Aorta (tissue), 5 donors: ENCODE results near the gene CD300A. TPM values are rescaled to one million over a fixed set of nuclear protein-coding genes. Genes with fewer than 3 reads are reported as not detected.

Experiments used
- ATAC-seq: fragments of 200-7000 bp; cut with Tn5 transposase; one replicate; pipeline ENCODE4 v1.9.1; 2022; ENCODE audit warnings: moderate library complexity; ENCODE audit not compliant: low FRiP score
- DNase-seq, 2 donors: peaks; one replicate each; pipeline ENCODE4 v3.0.0-alpha.2; 2020
- H3K27ac ChIP-seq, 2 donors: one replicate each; pipeline ENCODE4 v1.5.1; 2013; ENCODE audit warnings: low read length in 2 of 2, mild to moderate bottlenecking in 2 of 2, moderate library complexity in 2 of 2, control low read depth in 1 of 2, inconsistent platforms in 1 of 2, low read depth in 1 of 2
- H3K27me3 ChIP-seq, 2 donors: one replicate each; pipeline ENCODE4 v1.6.1; 2013; ENCODE audit warnings: control low read depth in 1 of 2, low read length in 1 of 2, mild to moderate bottlenecking in 1 of 2, moderate library complexity in 1 of 2; ENCODE audit not compliant: insufficient read depth in 2 of 2, control insufficient read depth in 1 of 2
- H3K36me3 ChIP-seq, 2 donors: one replicate each; pipeline ENCODE4 v1.6.1; 2013; ENCODE audit warnings: control low read depth in 1 of 2, low read length in 1 of 2, mild to moderate bottlenecking in 1 of 2; ENCODE audit not compliant: insufficient read depth in 2 of 2, control insufficient read depth in 1 of 2
- H3K4me1 ChIP-seq, 2 donors: one replicate each; pipeline ENCODE4 v1.6.1; 2013; ENCODE audit warnings: low read length in 2 of 2, control low read depth in 1 of 2, mild to moderate bottlenecking in 1 of 2, moderate library complexity in 1 of 2; ENCODE audit not compliant: insufficient read depth in 2 of 2, control insufficient read depth in 1 of 2
- H3K4me3 ChIP-seq, 2 donors: one replicate each; pipeline ENCODE4 v1.5.1; 2013; ENCODE audit warnings: low read length in 2 of 2, control low read depth in 1 of 2, mild to moderate bottlenecking in 1 of 2
- H3K9me3 ChIP-seq: one replicate; pipeline ENCODE4 v1.6.1; 2013; ENCODE audit warnings: mild to moderate bottlenecking, low read length; ENCODE audit not compliant: control insufficient read depth
- WGBS, 2 donors: extraction: QIAGEN DNeasy Blood & Tissue Kit; methylation state at CpG; one replicate each; pipeline ENCODE4 v1.1.7; 2013; 5-methylcytosine and 5-hydroxymethylcytosine counted together
- intact Hi-C, 2 donors: fragments of 100-400 bp; cut with DNase I; formaldehyde crosslinking; loops; one replicate each; pipeline versions ENCODE4 v1.14.2 to v1.15.0; 2022
- polyA plus RNA-seq, 2 donors: library from polyadenylated mRNA; stranded (reverse); fragments of 200-250 nt; gene quantifications; one replicate each; pipeline ENCODE4 v1.2.3, GENCODE V29; 2013
- total RNA-seq, 2 donors: library from RNA; stranded (reverse); fragmentation: NEBNext Ultra II Directional; extraction: Animal tissue kit (Norgen Biotek cat#: 25700); gene quantifications; one replicate each; pipeline ENCODE4 v1.2.1, GENCODE V29; 2021
- donor health status: healthy with polysubstance abuse.
- donor health status: Bipolar disorder and iron deficiency.
- donor health status: DM: no; HTN: no; CAD: no.
- donor health status: DM: no; HTN: no; CAD: no.
- donor health status: DM: yes; HTN: yes; CAD: no.

The CD300A gene
- total and polyA plus RNA-seq, 4 donors, result 2.6 to 10.4 (median 9.7) TPM

DNA sequence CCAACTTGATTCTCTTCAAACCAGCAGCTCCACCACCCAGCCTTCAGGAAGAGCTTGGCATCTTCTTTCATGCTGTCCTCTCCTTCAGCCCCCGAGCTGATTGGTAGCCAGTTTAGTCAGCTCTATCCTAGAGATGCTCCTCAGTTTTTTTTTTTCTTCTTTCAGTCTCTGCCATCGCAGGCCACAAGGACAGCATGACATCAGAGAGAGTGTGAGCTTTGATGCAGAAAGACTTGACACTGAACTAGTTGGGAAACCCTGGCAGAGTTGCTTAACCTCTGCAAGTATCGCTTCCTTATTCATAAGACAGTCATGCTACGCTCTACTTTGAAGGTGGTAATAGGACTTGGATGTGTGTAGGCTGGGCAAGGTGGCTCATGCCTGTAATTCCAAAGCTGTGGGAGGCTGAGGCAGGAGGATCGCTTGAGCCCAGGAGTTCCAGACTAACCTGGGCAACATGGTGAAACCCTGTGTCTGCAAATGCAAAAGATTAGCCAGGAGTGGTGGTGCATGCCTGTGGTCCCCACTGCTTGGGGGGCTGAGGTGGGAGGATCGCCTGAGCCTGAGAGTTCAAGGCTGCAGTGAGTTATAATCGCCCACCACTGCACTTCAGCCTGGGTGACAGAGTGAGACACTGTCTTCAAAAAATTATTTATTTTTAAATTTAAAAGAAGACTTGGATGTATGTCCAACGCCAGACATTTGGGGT, 62.2 kb downstream of the CD300A start:
- Histone ChIP-seq H3K27ac (no peak overlapping the region), H3K4me3 (no peak overlapping the region), H3K4me1 (no peaks in the 10 kb centered on the region), H3K9me3 (no peaks in the 10 kb centered on the region), H3K27me3 (no peaks in the 10 kb centered on the region), H3K36me3 (no peaks in the 10 kb centered on the region)
- 81% methylated on average over 8 of the region's 8 CpGs for WGBS, 2 donors
- ATAC-seq (no peak), DNase-seq (peak in 1 of 2 donors; percentile 51)
- intact Hi-C loops, result no loop called here

DNA sequence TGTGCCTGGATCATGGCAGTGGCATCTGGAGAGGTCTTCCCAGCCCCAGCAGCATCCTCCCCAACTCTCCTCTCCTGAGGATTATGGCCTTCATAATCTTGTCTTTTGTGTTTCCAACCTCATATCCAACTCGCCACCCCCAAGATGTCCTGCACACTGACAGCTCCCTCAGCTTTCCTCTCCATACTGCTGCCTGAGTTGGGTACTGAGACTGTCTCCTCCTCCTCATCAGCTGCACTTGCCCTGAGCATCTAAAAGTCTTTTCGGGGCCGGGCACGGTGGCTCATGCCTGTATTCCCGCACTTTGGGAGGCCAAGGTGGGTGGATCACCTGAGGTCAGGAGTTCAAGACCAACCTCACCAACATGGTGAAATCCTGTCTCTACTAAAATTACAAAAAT, 62.8 kb downstream of the CD300A start:
- 80 to 85% methylated on average over 5 of the region's 5 CpGs for WGBS, 2 donors
- no peaks in the 10 kb centered on the region for H3K36me3 ChIP-seq
- H3K4me3 ChIP-seq, result no peak overlapping the region
- no peaks in the 10 kb centered on the region for H3K27me3 ChIP-seq
- no peak overlapping the region for H3K27ac ChIP-seq
- no peaks in the 10 kb centered on the region for H3K4me1 ChIP-seq
- DNase-seq (peak in 1 of 2 donors; percentile 35), ATAC-seq (no peak)
- intact Hi-C loops, result no loop called here
- no peaks in the 10 kb centered on the region for H3K9me3 ChIP-seq

DNA sequence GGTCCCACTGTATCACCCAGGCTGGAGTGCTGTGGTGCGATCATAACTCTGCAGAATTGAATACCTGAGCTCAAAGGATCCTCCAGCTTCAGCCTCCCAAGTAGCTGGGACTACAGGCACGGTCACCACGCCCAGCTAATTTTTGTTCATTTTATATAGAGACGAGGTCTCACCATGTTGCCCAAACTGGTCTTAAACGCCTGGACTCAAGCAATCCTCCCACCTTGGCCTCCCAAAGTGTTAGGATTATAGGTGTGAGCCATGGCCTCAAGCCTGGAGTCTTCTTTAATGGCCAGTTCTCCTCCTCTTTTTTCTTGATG, 64.4 kb downstream of the CD300A start:
- Histone ChIP-seq H3K4me3 (no peak overlapping the region), H3K27ac (no peak overlapping the region), H3K4me1 (no peaks in the 10 kb centered on the region), H3K27me3 (no peaks in the 10 kb centered on the region), H3K36me3 (no peaks in the 10 kb centered on the region), H3K9me3 (no peaks in the 10 kb centered on the region)
- WGBS, 2 donors, result 60 to 76% methylated on average over 5 of the region's 5 CpGs
- ATAC-seq, result no peak
- intact Hi-C loops, result no loop called here
- DNase-seq, result peak; percentile 2 to 4

DNA sequence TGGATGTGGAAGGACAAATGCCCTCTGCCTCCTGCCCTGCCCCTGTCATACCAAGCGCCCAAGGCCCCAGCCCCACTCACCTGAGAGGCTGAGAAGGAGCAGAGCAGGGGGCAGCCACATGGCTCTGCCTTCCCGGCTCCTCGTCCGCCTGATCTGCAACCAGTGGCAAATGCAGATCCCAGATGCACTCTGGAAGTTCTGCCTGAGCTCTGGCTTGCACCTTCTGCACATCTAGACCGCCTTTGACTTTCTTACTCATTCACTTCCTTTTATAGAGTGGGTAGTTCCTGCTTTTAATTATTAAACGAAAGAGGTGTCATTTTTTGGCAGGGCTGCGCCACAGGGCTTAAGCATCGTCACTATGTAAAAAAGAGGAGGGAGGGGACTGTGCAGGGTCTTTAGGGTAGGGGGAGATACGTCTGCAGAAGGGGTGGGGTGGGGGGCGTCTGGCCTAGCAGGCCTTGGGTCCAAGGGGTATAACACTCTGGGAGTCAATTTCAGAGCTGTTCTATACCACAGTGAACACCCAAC, 64.9 kb downstream of the CD300A start, which contains the start of gene CD300LB:
Gene CD300LB (minus strand): TSS at position 245 of the 531 bp plus-strand sequence. CDS start 125 bp downstream, at position 120.
- Histone ChIP-seq H3K4me3 (no peak within 1 kb of the TSS), H3K4me1 (no peaks in the 10 kb centered on the region), H3K27me3 (no peaks in the 10 kb centered on the region), H3K9me3 (no peaks in the 10 kb centered on the region), H3K27ac (no peak within 1 kb of the TSS), H3K36me3 (no peaks in the 10 kb centered on the region)
- ATAC-seq, result no peak
- DNase-seq, result peak; percentile 45 to 64
- WGBS, 2 donors, result 64 to 65% methylated on average over 10 of the region's 10 CpGs
- intact Hi-C loops, result no loop called here

DNA sequence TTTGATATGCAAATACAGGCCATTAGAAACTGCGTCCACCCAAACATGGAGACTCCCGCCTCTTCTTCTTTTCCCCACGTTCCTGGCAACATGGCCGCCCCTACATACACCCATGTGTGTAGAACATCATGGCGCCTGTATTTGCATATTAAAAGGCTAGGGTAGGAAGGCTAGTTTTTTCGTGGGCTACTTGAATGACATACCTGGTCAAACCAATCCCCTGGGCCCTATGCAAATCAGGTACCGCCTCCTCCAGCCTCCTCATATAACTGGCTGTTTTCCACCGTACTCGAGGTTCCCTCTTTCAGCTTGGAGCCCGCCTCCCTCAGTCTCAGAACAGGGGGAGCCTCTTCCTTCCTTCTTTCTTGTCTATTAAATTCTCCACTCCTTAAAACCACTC, 65.7 kb downstream of the CD300A start:
- H3K27ac ChIP-seq, result no peak overlapping the region
- no peaks in the 10 kb centered on the region for H3K4me1 ChIP-seq
- peak; percentile 57 for ATAC-seq
- DNase-seq, result peak; percentile 66 to 83
- intact Hi-C loops, result no loop called here
- WGBS, 2 donors, result 73 to 77% methylated on average over 10 of the region's 10 CpGs
- no peak overlapping the region for H3K4me3 ChIP-seq
- no peaks in the 10 kb centered on the region for H3K36me3 ChIP-seq
- no peaks in the 10 kb centered on the region for H3K9me3 ChIP-seq
- H3K27me3 ChIP-seq, result no peaks in the 10 kb centered on the region

Other genes with a start within 250 kb of the CD300A start
- not detected for gene DNAI2, start 192.4 kb upstream of the CD300A start, total RNA-seq
- gene DNAI2, start 192.4 kb upstream of the CD300A start, polyA plus RNA-seq, result not detected
- gene KIF19, start 140.4 kb upstream of the CD300A start, total RNA-seq, result 1 to 10 TPM; 4.4 to 5.1 TPM
- gene KIF19, start 140.4 kb upstream of the CD300A start, polyA plus RNA-seq, result not detected
- gene BTBD17, start 104.8 kb upstream of the CD300A start, total RNA-seq, result not detected
- not detected for gene BTBD17, start 104.8 kb upstream of the CD300A start, polyA plus RNA-seq
- 1 to 10 TPM in 1 of 2 donors, not detected in 1; 2.1 TPM for gene GPR142, start 99.1 kb upstream of the CD300A start, total RNA-seq
- not detected for gene GPR142, start 99.1 kb upstream of the CD300A start, polyA plus RNA-seq
- gene GPRC5C, start 34.5 kb upstream of the CD300A start, total RNA-seq, result 10 to 100 TPM; 43.6 to 51.7 TPM
- gene GPRC5C, start 34.5 kb upstream of the CD300A start, polyA plus RNA-seq, result 10 to 100 TPM; 31.6 to 59.4 TPM
- 1 to 10 TPM; 1.3 to 1.6 TPM for gene CD300LB, start 64.8 kb downstream of the CD300A start, total RNA-seq
- gene CD300LB, start 64.8 kb downstream of the CD300A start, polyA plus RNA-seq, result 1 to 10 TPM in 1 of 2 donors, not detected in 1; 1.1 TPM
- gene CD300C, start 79.5 kb downstream of the CD300A start, total RNA-seq, result 1 to 10 TPM; 2.2 to 2.9 TPM
- under 1 TPM; 0.28 to 0.88 TPM for gene CD300C, start 79.5 kb downstream of the CD300A start, polyA plus RNA-seq
- not detected for gene CD300H, start 100.9 kb downstream of the CD300A start, total RNA-seq
- gene CD300H, start 100.9 kb downstream of the CD300A start, polyA plus RNA-seq, result not detected
- not detected for gene CD300LD, start 125.6 kb downstream of the CD300A start, total RNA-seq
- gene CD300LD, start 125.6 kb downstream of the CD300A start, polyA plus RNA-seq, result under 1 TPM in 1 of 2 donors, not detected in 1; 0.75 TPM
- gene CD300E, start 157.1 kb downstream of the CD300A start, total RNA-seq, result 1 to 10 TPM; 2.8 to 4.3 TPM
- under 1 TPM in 1 of 2 donors, not detected in 1; 0.18 TPM for gene CD300E, start 157.1 kb downstream of the CD300A start, polyA plus RNA-seq
- 1 to 10 TPM; 1.6 to 2.2 TPM for gene CD300LF, start 246.3 kb downstream of the CD300A start, total RNA-seq
- gene CD300LF, start 246.3 kb downstream of the CD300A start, polyA plus RNA-seq, result 1 to 10 TPM in 1 of 2 donors, under 1 TPM in 1; 0.61 to 1.5 TPM